ENCODE results near the gene ANXA5. TPM values are rescaled to one million over a fixed set of nuclear protein-coding genes. Genes with fewer than 3 reads are reported as not detected.

Gene ANXA5
- total and polyA plus RNA-seq, 7 donors, result 59.1 to 264 (median 116) TPM

GRCh38 chr4:121642876-121643585, 53.7 kb downstream of the ANXA5 start:
- no peak for ATAC-seq
- WGBS, 3 donors, result 82 to 87% (median 84%) methylated on average over 8 of the region's 8 CpGs
- Histone ChIP-seq H3K9me3 (no peaks in the 10 kb centered on the region), H3K27ac (no peak overlapping the region), H3K4me3 (no peak overlapping the region), H3K27me3 (ENCODE audit: insufficient read depth in 3 of 3, low read length in 2 of 3) (no peaks in the 10 kb centered on the region), H3K4me1 (no peaks in the 10 kb centered on the region), H3K36me3 (ENCODE audit: insufficient read depth in 1 of 2, low read depth in 1 of 2) (no peaks in the 10 kb centered on the region)
- no peak for DNase-seq
- TF ChIP-seq CTCF (IDR thresholded peaks at IDR 0.05), result no peak
- intact Hi-C loops (cut with DNase I), result no loop called here

GRCh38 chr4:121642292-121642691, 54.5 kb downstream of the ANXA5 start:
- intact Hi-C loops (cut with DNase I), result no loop called here
- ATAC-seq (no peak), DNase-seq (no peak)
- WGBS, 3 donors, result 55 to 66% (median 59%) methylated on average over 2 of the region's 2 CpGs
- no peaks in the 10 kb centered on the region for H3K9me3 ChIP-seq
- H3K4me1 ChIP-seq, result no peaks in the 10 kb centered on the region
- H3K4me3 ChIP-seq, result no peak overlapping the region
- no peak for TF ChIP-seq CTCF (IDR thresholded peaks at IDR 0.05)
- no peaks in the 10 kb centered on the region for H3K27me3 ChIP-seq (ENCODE audit: insufficient read depth in 3 of 3, low read length in 2 of 3)
- H3K27ac ChIP-seq, result no peak overlapping the region
- H3K36me3 ChIP-seq (ENCODE audit: insufficient read depth in 1 of 2, low read depth in 1 of 2), result no peaks in the 10 kb centered on the region

GRCh38 chr4:121633653-121634052, 63.1 kb downstream of the ANXA5 start:
- 52 to 70% (median 68%) methylated on average over 4 of the region's 4 CpGs for WGBS, 3 donors
- ATAC-seq, result no peak
- H3K27ac ChIP-seq, result no peak overlapping the region
- no peaks in the 10 kb centered on the region for H3K27me3 ChIP-seq (ENCODE audit: insufficient read depth in 3 of 3, low read length in 2 of 3)
- H3K4me3 ChIP-seq, result no peak overlapping the region
- TF ChIP-seq CTCF (IDR thresholded peaks at IDR 0.05), result no peak
- DNase-seq, result no peak
- intact Hi-C loops (cut with DNase I), result no loop called here
- no peaks in the 10 kb centered on the region for H3K36me3 ChIP-seq (ENCODE audit: insufficient read depth in 1 of 2, low read depth in 1 of 2)
- no peaks in the 10 kb centered on the region for H3K4me1 ChIP-seq
- no peaks in the 10 kb centered on the region for H3K9me3 ChIP-seq

GRCh38 chr4:121632636-121633035, 64.1 kb downstream of the ANXA5 start:
- Histone ChIP-seq H3K4me3 (no peak overlapping the region), H3K36me3 (ENCODE audit: insufficient read depth in 1 of 2, low read depth in 1 of 2) (no peaks in the 10 kb centered on the region), H3K9me3 (no peaks in the 10 kb centered on the region), H3K27ac (no peak overlapping the region), H3K4me1 (no peaks in the 10 kb centered on the region), H3K27me3 (ENCODE audit: insufficient read depth in 3 of 3, low read length in 2 of 3) (no peaks in the 10 kb centered on the region)
- WGBS, 3 donors, result 90 to 91% (median 90%) methylated on average over 9 of the region's 9 CpGs
- ATAC-seq (no peak), DNase-seq (no peak)
- TF ChIP-seq CTCF (IDR thresholded peaks at IDR 0.05), result no peak
- intact Hi-C loops (cut with DNase I), result no loop called here

Other genes starting within 250 kb of the ANXA5 start
- gene SMIM43, start 68.2 kb upstream of the ANXA5 start, total RNA-seq, result not detected
- gene SMIM43, start 68.2 kb upstream of the ANXA5 start, polyA plus RNA-seq, result under 1 TPM in 2 of 3 donors, not detected in 1; 0.03 TPM
- 10 to 100 TPM; 12.3 to 14.5 (median 13.4) TPM for gene EXOSC9, start 104.3 kb upstream of the ANXA5 start, total RNA-seq
- 10 to 100 TPM; 18.4 to 28.5 (median 25.3) TPM for gene EXOSC9, start 104.3 kb upstream of the ANXA5 start, polyA plus RNA-seq
- under 1 TPM; 0.18 to 0.46 (median 0.34) TPM for gene CCNA2, start 126.9 kb upstream of the ANXA5 start, total RNA-seq
- under 1 TPM; 0.06 to 0.23 (median 0.21) TPM for gene CCNA2, start 126.9 kb upstream of the ANXA5 start, polyA plus RNA-seq
- gene BBS7, start 173.5 kb upstream of the ANXA5 start, total RNA-seq, result 10 to 100 TPM in 1 of 4 donors, 1 to 10 TPM in 3; 4.5 to 10.3 (median 5.0) TPM
- gene BBS7, start 173.5 kb upstream of the ANXA5 start, polyA plus RNA-seq, result 1 to 10 TPM; 4.0 to 6.0 (median 5.4) TPM

Measured in psoas muscle (tissue), 8 donors.